Stimulated activated memory B cell treated with anti-CD40 and anti-IgM and Interleukin-4, amounts not matched to agents 10 μg/mL and 1 μg/mL and 100 μg/mL, for 72 hours (primary cell): ENCODE measurements around the gene SRSF12.

Source experiments
- ATAC-seq: fragments of 150-1000 bp; cut with Tn5 transposase; 2 replicates; pipeline ENCODE4 v1.10.0; 2021
- H3K27ac Mint-ChIP-seq: one replicate; pipeline ENCODE4 v1.8.0; 2022; ENCODE audit warnings: mild to moderate bottlenecking, mixed read lengths
- H3K27me3 Mint-ChIP-seq: one replicate; pipeline ENCODE4 v1.8.0; 2022; ENCODE audit warnings: mixed read lengths
- H3K36me3 Mint-ChIP-seq: one replicate; pipeline ENCODE4 v1.8.0; 2022; ENCODE audit warnings: mixed read lengths
- H3K4me1 Mint-ChIP-seq: one replicate; pipeline ENCODE4 v1.8.0; 2022; ENCODE audit warnings: mixed read lengths
- H3K4me3 Mint-ChIP-seq: one replicate; pipeline ENCODE4 v1.8.0; 2022; ENCODE audit warnings: mild to moderate bottlenecking, moderate library complexity, mixed read lengths
- H3K9me3 Mint-ChIP-seq: one replicate; pipeline ENCODE4 v1.8.0; 2022; ENCODE audit warnings: mixed read lengths

Gene SRSF12

DNA sequence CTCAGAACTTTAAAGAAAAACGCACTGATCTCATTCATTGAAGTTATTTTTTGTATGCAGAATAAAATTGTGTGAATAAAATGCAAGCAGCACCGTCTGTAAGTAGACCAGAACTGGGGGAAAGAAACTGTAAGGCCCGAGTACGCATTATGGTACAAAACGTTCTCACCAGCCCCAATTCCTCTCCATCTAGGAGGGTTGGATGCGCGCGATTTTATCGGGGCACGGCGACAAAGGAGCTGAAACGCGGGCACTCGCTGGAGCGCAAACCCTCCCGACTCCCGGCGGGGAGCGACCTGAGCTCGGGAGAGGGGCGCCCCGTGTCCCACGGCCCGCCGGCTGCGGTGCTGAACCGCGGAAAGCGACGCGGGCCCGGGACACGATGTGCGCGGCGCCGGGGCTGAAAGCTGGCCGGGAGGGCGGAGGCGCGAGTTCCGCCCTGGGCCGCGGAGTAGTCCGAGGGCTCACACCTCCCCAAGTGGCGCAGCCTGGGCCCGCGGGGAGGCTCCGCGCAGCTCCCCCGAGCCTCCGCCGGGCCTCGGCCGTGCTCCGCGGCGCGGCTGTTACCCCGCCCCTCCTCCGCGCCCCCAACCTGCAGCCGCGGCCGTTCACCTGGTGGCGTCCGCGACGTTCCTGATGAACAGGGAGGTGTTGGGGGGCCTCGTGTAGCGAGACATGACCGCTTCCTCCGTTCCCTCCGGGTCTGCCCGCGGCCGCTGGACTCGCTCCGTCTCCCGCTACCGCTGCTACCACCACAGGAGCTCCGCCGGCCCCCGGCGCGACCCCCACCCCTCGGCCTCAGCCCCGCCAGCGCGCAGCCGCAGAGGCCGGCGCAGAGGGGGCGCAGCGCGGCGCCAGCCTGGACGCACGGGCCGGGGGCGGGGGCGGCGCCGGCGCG lies at the start of gene SRSF12:
Gene SRSF12, minus strand, starts transcription at position 861 of the 898 bp plus-strand sequence. Its CDS starts 184 bp downstream, at position 677.
- no peaks in the 10 kb centered on the region for H3K36me3 Mint-ChIP-seq
- peak within 1 kb of the TSS; percentile 77 for H3K4me3 Mint-ChIP-seq
- peaks cover 3% of the 10 kb centered on the region for H3K9me3 Mint-ChIP-seq
- peaks cover 6% of the 10 kb centered on the region for H3K4me1 Mint-ChIP-seq
- H3K27ac Mint-ChIP-seq: no peak within 1 kb of the TSS
- ATAC-seq: peak; percentile 89
- no peaks in the 10 kb centered on the region for H3K27me3 Mint-ChIP-seq

DNA sequence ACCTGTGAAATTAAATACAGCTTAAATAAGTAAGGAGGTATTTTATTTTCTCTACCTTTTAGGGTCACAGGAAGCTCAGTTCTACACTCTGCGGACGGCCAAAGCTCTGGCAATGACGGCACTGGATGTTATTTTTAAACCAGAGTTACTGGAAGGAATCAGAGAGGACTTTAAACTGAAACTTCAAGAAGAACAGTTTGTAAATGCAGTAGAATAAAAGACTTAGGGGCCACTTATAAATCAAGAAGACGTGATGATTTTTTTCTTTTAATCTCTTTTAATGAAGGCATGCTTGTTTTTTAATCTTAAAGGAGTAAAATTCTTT lies 44.1 kb upstream of the SRSF12 start:
- no peak overlapping the region for H3K27ac Mint-ChIP-seq
- H3K36me3 Mint-ChIP-seq: peaks cover 46% of the 10 kb centered on the region
- ATAC-seq: no peak
- no peaks in the 10 kb centered on the region for H3K9me3 Mint-ChIP-seq
- H3K4me1 Mint-ChIP-seq: no peaks in the 10 kb centered on the region
- H3K4me3 Mint-ChIP-seq: no peak overlapping the region
- no peaks in the 10 kb centered on the region for H3K27me3 Mint-ChIP-seq

DNA sequence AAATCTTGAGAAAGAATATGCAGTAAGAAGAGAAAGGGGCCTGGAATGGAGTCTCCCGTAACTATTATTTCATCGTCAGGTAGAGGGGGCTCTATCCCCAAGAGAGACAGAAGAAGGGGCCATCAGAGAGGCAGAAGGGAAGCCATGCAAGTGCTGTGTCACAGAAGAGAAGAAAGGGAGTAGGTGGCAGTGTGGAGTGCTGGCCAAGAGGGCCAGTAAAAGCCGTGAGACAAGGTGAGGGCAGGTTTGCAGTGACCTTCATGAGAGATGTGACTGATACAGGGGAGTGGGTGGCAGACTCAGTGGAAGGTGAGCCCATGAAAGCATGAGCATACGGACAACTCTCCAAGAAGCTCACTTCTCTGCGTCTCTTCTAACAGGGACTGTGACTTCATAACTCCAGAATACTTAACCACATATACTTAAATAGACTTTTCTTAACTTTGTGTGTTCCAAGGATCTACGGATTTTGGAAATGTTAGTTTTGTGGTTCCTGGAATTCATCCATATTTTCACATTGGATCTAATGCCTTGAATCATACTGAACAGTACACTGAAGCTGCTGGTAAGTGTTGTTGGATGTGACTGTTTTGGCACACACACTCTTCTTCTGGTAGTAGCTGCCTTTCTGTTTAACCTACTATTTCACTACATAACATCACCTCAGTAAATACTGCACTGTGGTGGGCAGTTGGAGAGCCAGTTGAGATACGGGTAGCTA lies 43.6 kb upstream of the SRSF12 start:
- no peak overlapping the region for H3K27ac Mint-ChIP-seq
- H3K9me3 Mint-ChIP-seq: no peaks in the 10 kb centered on the region
- no peaks in the 10 kb centered on the region for H3K4me1 Mint-ChIP-seq
- H3K36me3 Mint-ChIP-seq: peaks cover 48% of the 10 kb centered on the region
- no peak overlapping the region for H3K4me3 Mint-ChIP-seq
- no peak for ATAC-seq
- no peaks in the 10 kb centered on the region for H3K27me3 Mint-ChIP-seq

DNA sequence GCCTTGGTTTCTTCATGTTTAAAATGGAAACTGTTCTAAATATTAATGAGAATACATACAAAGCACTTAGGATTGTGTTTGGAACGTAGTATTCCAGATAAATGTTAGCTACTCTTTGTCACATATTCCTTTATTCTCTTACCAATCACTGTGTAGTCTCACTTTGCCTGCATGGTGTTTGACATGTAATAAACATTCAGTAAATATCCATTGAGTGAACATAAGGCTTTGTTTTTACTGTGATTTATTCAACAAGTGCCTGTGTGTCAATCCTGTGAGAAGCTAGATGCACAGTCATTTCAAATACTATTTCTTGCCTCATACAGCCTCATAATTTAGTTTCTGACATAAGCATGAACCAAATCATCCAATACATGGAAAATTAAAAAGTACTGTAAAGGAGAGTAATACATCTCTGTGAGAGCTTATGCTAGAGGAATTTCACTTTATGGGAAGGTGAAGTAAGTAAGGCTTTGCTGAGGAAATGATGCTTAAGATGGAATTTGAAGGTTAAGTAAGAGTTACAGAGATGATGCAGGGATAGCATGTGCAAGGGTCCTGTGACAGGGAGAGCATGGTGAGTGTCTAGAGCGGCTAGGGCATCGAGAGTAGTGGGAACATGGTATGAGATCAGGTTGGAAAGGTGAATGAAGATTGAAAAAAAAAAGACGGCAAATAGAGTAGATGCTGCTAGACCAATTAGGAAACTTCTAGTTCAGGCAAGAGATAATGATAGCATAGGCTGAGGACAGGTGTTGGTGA lies 42.6 kb upstream of the SRSF12 start:
- H3K9me3 Mint-ChIP-seq: no peaks in the 10 kb centered on the region
- H3K36me3 Mint-ChIP-seq: peaks cover 51% of the 10 kb centered on the region
- H3K4me1 Mint-ChIP-seq: no peaks in the 10 kb centered on the region
- H3K27me3 Mint-ChIP-seq: no peaks in the 10 kb centered on the region
- no peak for ATAC-seq
- no peak overlapping the region for H3K27ac Mint-ChIP-seq
- H3K4me3 Mint-ChIP-seq: no peak overlapping the region

DNA sequence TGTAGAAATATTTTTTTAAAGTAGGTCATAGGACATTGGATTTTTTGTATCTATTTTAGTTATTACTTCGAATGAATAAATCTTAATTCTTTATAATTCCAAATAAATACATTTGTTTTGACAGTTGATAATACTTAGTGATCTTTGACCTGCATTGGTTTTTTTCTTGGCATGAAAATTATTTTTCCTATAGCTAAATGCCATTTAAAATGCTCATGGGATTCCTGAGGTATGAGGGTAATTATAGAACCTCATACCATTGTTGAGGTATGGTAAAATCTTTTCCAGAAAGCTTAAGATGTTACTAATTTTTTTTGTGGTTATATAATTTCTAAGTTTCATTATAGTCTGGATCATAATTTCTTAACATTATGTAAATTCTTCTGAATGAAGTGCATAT lies 36.3 kb upstream of the SRSF12 start:
- Mint-ChIP-seq H3K27me3 (no peaks in the 10 kb centered on the region), H3K4me1 (peaks cover 3% of the 10 kb centered on the region), H3K27ac (no peak overlapping the region), H3K4me3 (no peak overlapping the region), H3K36me3 (peaks cover 24% of the 10 kb centered on the region), H3K9me3 (no peaks in the 10 kb centered on the region)
- ATAC-seq: no peak

DNA sequence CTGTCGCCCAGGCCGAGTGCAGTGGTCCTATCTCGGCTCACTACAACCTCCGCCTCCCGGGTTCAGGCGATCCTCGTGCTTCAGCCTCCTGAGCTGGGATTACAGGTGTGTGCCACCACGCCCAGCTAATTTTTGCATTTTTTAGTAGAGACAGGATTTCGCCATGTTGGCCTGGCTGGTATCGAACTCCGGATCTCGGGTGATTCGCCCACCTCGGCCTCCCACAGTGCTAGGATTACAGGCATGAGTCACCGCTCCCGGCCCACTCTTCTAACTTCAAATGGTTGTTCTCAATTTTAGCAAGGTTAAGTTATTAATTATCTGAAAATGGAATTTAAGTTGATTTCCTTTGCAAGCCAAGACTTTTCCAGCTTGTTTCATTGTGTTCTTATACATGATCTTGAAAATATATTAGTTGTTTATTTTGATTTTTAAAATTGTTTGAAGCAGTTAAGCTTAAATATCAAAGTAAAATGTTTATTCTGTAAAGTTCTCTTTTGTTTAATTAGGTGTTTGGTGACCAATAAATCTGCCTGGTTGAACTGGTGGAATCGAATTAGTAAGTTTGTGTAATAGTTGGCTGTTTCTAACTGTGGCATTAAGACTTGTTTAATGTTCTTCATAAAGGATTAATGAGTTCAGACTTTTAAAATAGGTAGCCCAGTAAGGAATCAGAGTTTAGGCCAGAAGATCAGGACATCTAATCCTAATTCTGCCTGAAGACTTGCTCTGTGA lies 30.3 kb upstream of the SRSF12 start:
- Mint-ChIP-seq H3K9me3 (no peaks in the 10 kb centered on the region), H3K36me3 (peaks cover 11% of the 10 kb centered on the region), H3K27me3 (no peaks in the 10 kb centered on the region), H3K27ac (no peak overlapping the region), H3K4me3 (peak overlapping the region; percentile 11), H3K4me1 (peaks cover 35% of the 10 kb centered on the region)
- ATAC-seq: no peak

DNA sequence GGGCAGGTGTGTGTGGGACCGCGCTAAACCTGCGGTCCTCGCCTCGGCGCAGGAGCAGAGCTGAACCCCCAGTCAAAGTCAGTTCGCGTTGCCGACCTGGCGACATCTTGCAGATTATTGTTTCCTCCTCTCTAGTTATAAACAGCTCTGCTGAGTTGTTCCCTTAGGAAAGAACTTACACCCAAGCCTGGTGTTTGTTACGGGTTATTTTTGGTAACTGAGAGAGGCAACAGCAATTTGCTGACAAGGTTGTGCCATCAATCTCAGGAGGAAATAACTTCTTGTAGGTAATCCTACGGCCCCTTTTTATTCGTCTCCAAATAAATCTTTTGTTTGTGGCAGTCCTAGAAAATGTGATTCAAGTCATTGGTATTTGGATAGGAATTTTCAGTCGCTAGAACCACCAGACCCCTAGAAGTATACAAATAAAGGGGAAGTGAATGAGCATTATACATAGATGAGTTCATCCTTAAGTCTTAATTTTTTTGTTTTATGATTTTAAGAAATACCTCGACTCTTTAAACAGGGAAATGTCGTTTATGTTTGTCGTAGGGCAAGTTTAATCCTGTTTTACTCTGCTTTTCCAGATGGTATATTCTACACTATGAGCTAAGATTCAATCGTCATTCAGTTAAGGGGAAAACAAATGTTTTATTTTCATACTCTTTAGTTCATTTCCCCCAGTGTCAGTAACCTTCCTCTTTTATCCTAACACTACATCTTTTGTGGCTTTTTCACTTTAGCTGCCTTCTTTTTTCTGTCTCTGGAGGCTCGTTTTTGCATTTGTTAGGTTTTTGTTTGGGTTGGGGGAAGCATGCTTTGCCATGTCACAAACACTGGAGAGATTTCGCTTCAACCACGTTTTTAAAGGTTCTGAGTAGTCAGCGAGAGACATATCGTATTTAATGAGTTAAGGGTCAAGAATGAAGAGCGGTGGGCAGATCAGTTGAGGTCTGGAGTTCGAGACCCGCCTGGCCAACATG lies 29.1 kb upstream of the SRSF12 start:
- H3K27me3 Mint-ChIP-seq: no peaks in the 10 kb centered on the region
- peaks cover 11% of the 10 kb centered on the region for H3K36me3 Mint-ChIP-seq
- no peaks in the 10 kb centered on the region for H3K9me3 Mint-ChIP-seq
- ATAC-seq: no peak
- peak overlapping the region; percentile 76 for H3K4me3 Mint-ChIP-seq
- H3K27ac Mint-ChIP-seq: peak overlapping the region; percentile 95
- peaks cover 35% of the 10 kb centered on the region for H3K4me1 Mint-ChIP-seq

DNA sequence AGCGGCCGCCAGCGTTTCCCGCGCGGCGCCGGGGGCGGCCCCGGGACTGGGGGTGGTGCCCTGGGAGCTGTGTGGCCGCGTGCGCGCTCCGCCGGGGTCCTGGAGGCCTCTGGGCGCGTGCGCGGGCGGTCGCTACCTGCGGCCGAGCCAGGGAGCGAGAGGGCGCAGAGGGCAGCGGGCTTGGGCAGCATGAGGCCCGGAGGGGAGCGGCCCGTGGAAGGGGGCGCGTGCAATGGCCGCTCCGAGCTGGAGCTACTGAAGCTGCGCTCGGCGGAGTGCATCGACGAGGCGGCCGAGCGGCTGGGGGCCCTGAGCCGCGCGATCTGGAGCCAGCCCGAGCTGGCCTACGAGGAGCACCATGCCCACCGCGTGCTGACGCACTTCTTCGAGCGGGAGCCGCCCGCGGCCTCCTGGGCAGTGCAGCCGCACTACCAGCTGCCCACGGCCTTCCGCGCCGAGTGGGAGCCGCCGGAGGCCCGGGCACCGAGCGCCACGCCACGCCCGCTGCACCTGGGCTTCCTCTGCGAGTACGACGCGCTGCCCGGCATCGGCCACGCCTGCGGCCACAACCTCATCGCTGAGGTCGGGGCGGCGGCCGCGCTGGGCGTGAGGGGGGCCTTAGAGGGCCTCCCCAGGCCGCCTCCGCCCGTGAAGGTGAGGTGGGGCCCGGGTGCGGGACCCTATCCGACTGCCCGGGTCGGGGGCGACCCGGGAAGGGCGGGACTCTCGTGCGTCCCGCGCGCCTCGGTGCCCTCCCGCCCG lies 28.3 kb upstream of the SRSF12 start, which contains the start of gene PM20D2:
Gene PM20D2, plus strand, starts transcription at position 100 of the 762 bp plus-strand sequence. Its CDS starts 90 bp downstream, at position 190.
- Mint-ChIP-seq H3K9me3 (no peaks in the 10 kb centered on the region), H3K27me3 (no peaks in the 10 kb centered on the region), H3K27ac (peak within 1 kb of the TSS; percentile 95), H3K4me1 (peaks cover 35% of the 10 kb centered on the region), H3K4me3 (peak within 1 kb of the TSS; percentile 95), H3K36me3 (peaks cover 11% of the 10 kb centered on the region)
- peak; percentile 92 for ATAC-seq

DNA sequence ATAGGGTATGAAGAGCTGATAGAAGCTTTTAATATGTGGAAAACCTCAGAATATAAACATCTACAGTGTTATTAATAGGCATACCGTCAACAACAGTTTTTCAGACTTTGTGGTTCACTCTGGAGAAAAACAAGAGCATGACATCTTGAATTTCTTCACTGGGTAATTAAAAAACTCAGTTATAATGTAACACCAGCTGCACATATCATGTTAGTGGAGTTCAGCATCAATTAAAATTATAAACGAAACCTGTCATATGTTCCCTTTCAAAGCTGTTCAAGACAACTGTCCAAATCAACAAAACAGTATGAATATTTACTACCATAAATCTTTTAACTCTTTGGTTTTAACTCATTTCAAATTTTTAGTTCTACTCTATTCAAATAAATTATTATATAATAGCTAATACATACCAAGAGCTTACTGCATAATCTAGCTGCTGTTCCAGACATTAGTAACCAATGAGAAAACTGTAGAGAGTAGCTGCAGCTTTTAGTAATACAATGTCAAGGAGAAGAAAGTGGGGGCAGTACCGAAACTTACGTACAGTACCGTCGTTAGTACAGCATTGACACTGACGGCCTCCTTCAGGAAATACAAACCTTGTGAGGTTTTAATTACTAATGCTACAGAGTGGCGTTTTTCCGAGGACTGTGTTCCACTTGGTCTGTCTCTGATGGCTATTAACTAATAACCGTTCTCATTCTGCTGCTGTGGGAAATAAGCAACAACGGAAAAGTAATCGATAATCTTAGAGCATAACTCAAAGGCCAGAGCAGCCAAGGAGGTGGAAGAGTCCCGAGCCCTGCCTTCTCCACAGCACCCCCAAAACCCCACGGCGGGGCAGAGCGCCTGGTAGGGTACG lies 27.5 kb upstream of the SRSF12 start:
- Mint-ChIP-seq H3K4me3 (peak overlapping the region; percentile 95), H3K27me3 (no peaks in the 10 kb centered on the region), H3K27ac (peak overlapping the region; percentile 95), H3K36me3 (peaks cover 11% of the 10 kb centered on the region), H3K4me1 (peaks cover 35% of the 10 kb centered on the region), H3K9me3 (no peaks in the 10 kb centered on the region)
- peak; percentile 80 for ATAC-seq

DNA sequence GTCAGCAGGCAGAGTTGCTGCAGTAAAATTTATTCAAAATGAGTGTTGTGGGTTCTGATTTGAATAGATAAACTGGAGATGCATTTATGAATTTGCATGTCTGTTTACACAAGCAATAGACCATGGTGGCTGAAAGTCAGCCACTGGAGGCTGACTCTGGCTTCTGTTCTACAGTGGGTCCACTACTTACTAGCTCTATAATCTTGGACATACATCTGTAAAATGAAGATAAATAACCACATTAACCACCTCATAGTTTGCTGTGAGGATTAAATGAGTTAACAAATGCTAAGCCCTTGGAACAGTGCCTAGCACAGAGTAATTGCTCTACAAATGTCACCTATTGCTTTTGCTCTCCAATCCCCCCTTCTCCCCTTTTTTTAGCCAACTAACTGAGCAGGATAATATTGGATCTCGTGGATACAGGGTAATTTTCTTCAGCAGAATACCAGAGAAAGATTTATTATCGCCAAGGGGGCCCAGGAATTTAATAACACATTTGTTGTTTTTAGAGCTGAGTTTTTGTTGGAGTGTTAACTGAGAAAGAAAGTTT lies 26.6 kb upstream of the SRSF12 start:
- Mint-ChIP-seq H3K4me1 (peaks cover 35% of the 10 kb centered on the region), H3K36me3 (peaks cover 7% of the 10 kb centered on the region), H3K27ac (no peak overlapping the region), H3K9me3 (no peaks in the 10 kb centered on the region), H3K4me3 (peak overlapping the region; percentile 29), H3K27me3 (no peaks in the 10 kb centered on the region)
- no peak for ATAC-seq

DNA sequence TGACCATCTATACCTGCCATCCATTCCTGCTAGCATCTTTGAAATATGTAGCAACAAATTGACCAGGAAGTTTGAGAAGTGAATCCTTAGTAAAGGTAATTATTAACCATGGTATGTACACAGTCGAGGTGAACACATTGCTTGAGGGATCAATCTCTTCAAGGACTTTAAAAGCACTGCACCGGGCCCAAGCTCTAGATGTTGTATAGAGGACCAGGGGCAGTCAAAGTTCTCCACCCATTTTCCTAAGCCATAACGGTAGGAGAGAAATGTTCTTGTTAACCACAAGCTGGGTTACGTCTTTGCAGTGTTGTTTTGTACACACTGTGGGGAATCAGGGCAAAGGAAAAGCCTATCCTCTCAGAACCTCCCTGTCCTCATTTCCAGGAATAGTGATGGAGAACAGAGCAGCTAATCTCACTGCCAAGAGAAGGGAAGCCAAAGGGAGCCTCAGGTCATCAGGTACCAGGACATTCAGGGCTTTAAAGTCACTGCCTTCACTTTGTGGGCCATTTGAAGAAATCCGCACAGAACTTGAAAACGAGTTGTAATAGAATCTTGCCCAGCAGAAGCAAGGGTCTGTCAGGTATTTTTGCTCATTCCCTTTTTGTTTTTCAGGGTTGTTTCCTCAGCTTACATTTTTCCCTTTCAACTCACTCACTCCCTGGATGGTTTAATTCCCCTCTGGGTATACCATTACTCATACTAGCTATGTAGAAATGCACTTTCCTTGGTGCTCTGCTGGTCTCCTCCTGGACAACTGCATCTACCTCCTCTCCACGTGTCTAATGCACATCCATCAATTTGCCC lies 22.7 kb upstream of the SRSF12 start:
- H3K4me1 Mint-ChIP-seq: peaks cover 10% of the 10 kb centered on the region
- no peaks in the 10 kb centered on the region for H3K27me3 Mint-ChIP-seq
- no peak overlapping the region for H3K4me3 Mint-ChIP-seq
- H3K36me3 Mint-ChIP-seq: no peaks in the 10 kb centered on the region
- no peak overlapping the region for H3K27ac Mint-ChIP-seq
- H3K9me3 Mint-ChIP-seq: no peaks in the 10 kb centered on the region
- ATAC-seq: no peak
